GM12878 (cell line): ENCODE results near the gene ADCY9. TPM values are rescaled to one million over a fixed set of nuclear protein-coding genes. Genes with fewer than 3 reads are reported as not detected.

Experiments
- ATAC-seq: fragments of 200-7000 bp; cut with Tn5 transposase; 3 replicates; pipeline ENCODE4 v1.9.1; 2020; ENCODE audit warnings: mild to moderate bottlenecking, moderate library complexity
- BruUV-seq: library from RNA; stranded (reverse); fragments of 400-500 nt; replicated peaks from 2 replicates; lab custom pipeline; 2021; lab: Mats Ljungman, UMichigan
- CTCF ChIA-PET: fragments of 300-600 bp; sonication (Branson Sonifier 250); formaldehyde crosslinking; extraction: SDS; loops from one replicate; lab custom pipeline; 2021; ENCODE audit warnings: inconsistent platforms; lab: Yijun Ruan, JAX
- POLR2A ChIA-PET: fragments of 350-600 bp; formaldehyde crosslinking; extraction: SDS; loops from one replicate; lab custom pipeline; 2021; ENCODE audit warnings: inconsistent platforms; lab: Charles Lee
- RAD21 ChIA-PET: fragments of 300-600 bp; sonication (Branson Sonifier 250); formaldehyde crosslinking; loops from one replicate; lab custom pipeline; 2023; ENCODE audit warnings: antibody characterized with exemption; ENCODE audit not compliant: unreplicated experiment; lab: Charles Lee
- SMC1A ChIA-PET: fragments of 300-600 bp; sonication (Branson Sonifier 250); formaldehyde crosslinking; loops from one replicate; lab custom pipeline; 2023; ENCODE audit not compliant: unreplicated experiment, uncharacterized antibody; lab: Charles Lee
- DNase-seq: peaks from one replicate; pipeline ENCODE4 v3.0.0-alpha.2; 2011; ENCODE audit warnings: low read depth, low spot score
- FAIRE-seq: peaks from 3 replicates; lab custom pipeline; 2011; peaks lifted over from hg19 to GRCh38; lab: Jason Lieb, UNC
- H2AFZ ChIP-seq: 2 replicates; pipeline ENCODE4 v1.6.0; 2011; ENCODE audit warnings: low read depth, low read length, control low read depth; ENCODE audit not compliant: control insufficient read depth
- H3K27ac ChIP-seq: 2 replicates; pipeline ENCODE4 v1.5.1; 2011; ENCODE audit warnings: control low read depth; ENCODE audit not compliant: control insufficient read depth, insufficient read depth
- H3K27me3 ChIP-seq, 2 experiments: replicated peaks in 1 of 2; 2 replicates each; pipeline versions ENCODE4 v1.6.0 to v1.6.1; 2011; ENCODE audit warnings: low read length in 1 of 2; ENCODE audit not compliant: control insufficient read depth in 2 of 2, insufficient read depth in 2 of 2
- H3K36me3 ChIP-seq, 2 experiments: 2 replicates each; pipeline ENCODE4 v1.5.1; 2011; ENCODE audit warnings: low read length in 1 of 2; ENCODE audit not compliant: control insufficient read depth in 2 of 2, insufficient read depth in 2 of 2
- H3K4me1 ChIP-seq: 2 replicates; pipeline ENCODE4 v1.6.1; 2011; ENCODE audit warnings: mild to moderate bottlenecking, low read length, moderate library complexity, mixed read lengths; ENCODE audit not compliant: control insufficient read depth, insufficient read depth
- H3K4me2 ChIP-seq: 2 replicates; pipeline ENCODE4 v1.6.0; 2011; ENCODE audit warnings: control low read depth; ENCODE audit not compliant: control insufficient read depth, insufficient read depth
- H3K4me3 ChIP-seq: fragments of 200-600 bp; sonication (generic); 2 replicates; pipeline ENCODE4 v1.5.1; 2016
- H3K79me2 ChIP-seq: 2 replicates; pipeline ENCODE4 v1.6.0; 2011; ENCODE audit warnings: low read length; ENCODE audit not compliant: control insufficient read depth, insufficient read depth
- H3K9ac ChIP-seq: 2 replicates; pipeline ENCODE4 v1.8.0; 2011; ENCODE audit warnings: low read length, control low read depth, mixed read lengths; ENCODE audit not compliant: control insufficient read depth, insufficient read depth
- H3K9me3 ChIP-seq: replicated peaks from 3 replicates; pipeline ENCODE4 v1.5.1; 2011; ENCODE audit warnings: mild to moderate bottlenecking, low read length; ENCODE audit not compliant: control insufficient read depth, insufficient read depth
- H4K20me1 ChIP-seq: 2 replicates; pipeline ENCODE4 v1.6.0; 2011; ENCODE audit not compliant: control insufficient read depth, insufficient read depth
- EP300 ChIP-seq, 2 experiments: fragments of 150-350 bp in 1 of 2; IDR thresholded peaks; 2 replicates each; pipeline ENCODE4 v1.6.1; 2011 to 2012; ENCODE audit warnings: low read depth in 2 of 2, low read length in 2 of 2, borderline replicate concordance in 1 of 2, improper control_type of control experiment in 1 of 2, inconsistent platforms in 1 of 2; ENCODE audit not compliant: control insufficient read depth in 1 of 2
- FOXM1 ChIP-seq: IDR thresholded peaks from 2 replicates; pipeline ENCODE4 v1.6.1; 2012; ENCODE audit warnings: low read depth, mild to moderate bottlenecking, inconsistent platforms, low read length, moderate library complexity
- GABPA ChIP-seq: IDR thresholded peaks from 2 replicates; pipeline ENCODE4 v1.6.1; 2014; ENCODE audit warnings: antibody characterized with exemption, low read depth, mild to moderate bottlenecking, inconsistent platforms
- IKZF1 ChIP-seq: fragments of 450-650 bp; conservative IDR thresholded peaks from 2 replicates; pipeline ENCODE4 v1.6.1; 2017; ENCODE audit warnings: antibody characterized with exemption, mild to moderate bottlenecking
- KAT2A ChIP-seq: conservative IDR thresholded peaks from 2 replicates; pipeline ENCODE4 v1.6.1; 2011; ENCODE audit warnings: low read depth, low read length; ENCODE audit not compliant: control insufficient read depth
- KDM1A ChIP-seq: fragments of 200-600 bp; sonication (generic); IDR thresholded peaks from 2 replicates; pipeline ENCODE4 v1.6.1; 2016; ENCODE audit warnings: borderline replicate concordance
- MYB ChIP-seq: fragments of 150-350 bp; IDR thresholded peaks from 2 replicates; pipeline ENCODE4 v1.6.1; 2014; ENCODE audit warnings: mild to moderate bottlenecking, low read depth, low read length, borderline replicate concordance
- POLR2A ChIP-seq: IDR thresholded peaks from 2 replicates; pipeline ENCODE4 v1.6.1; 2011; ENCODE audit warnings: low read depth, mild to moderate bottlenecking, low read length
- SRF ChIP-seq, 2 experiments: IDR thresholded peaks; 2 replicates each; pipeline ENCODE4 v1.6.1; 2011; ENCODE audit warnings: low read depth in 2 of 2, low read length in 2 of 2, mild to moderate bottlenecking in 1 of 2, moderate library complexity in 1 of 2
- SUPT20H ChIP-seq: IDR thresholded peaks from 2 replicates; pipeline ENCODE4 v1.6.1; 2011; ENCODE audit warnings: low read depth, mild to moderate bottlenecking, low read length, moderate library complexity, borderline replicate concordance; ENCODE audit not compliant: control insufficient read depth
- TARDBP ChIP-seq: IDR thresholded peaks from 2 replicates; pipeline ENCODE4 v1.6.1; 2016; ENCODE audit warnings: borderline replicate concordance
- ZNF217 ChIP-seq: fragments of 450-650 bp; IDR thresholded peaks from 2 replicates; pipeline ENCODE4 v1.6.1; 2017; ENCODE audit warnings: antibody characterized with exemption, mild to moderate bottlenecking
- WGBS: methylation state at CpG from one replicate; pipeline ENCODE4 v1.1.6; 2016; ENCODE audit warnings: low lambda C conversion rate; ENCODE audit not compliant: insufficient replicate concordance, insufficient coverage; ENCODE audit errors: missing lambda C conversion rate; 5-methylcytosine and 5-hydroxymethylcytosine counted together
- in situ Hi-C: fragments of 300-500 bp; cut with MboI; formaldehyde crosslinking; loops from 9 replicates; pipeline ENCODE4 v1.14.3; 2018; ENCODE audit warnings: mixed read lengths
- intact Hi-C: fragments of 100-400 bp; cut with micrococcal nuclease; formaldehyde crosslinking; loops from one replicate; pipeline ENCODE4 v1.14.2; 2022; ENCODE audit not compliant: unreplicated experiment
- polyA plus RNA-seq, 11 experiments: library from polyadenylated mRNA; depleted of rRNA in 4 of 11; unstranded in 6 of 11; stranded (reverse) in 5 of 11; fragments of >200 nt; fragmentation: Nextera tagmentation in 4 of 11; fragmentation: Illumina TruSeq in 1 of 11; extraction: Ambion mirVana in 4 of 11; extraction: Trizol in 1 of 11; gene quantifications; 1 replicate in 1 of 11; 2 replicates in 10 of 11; pipeline versions ENCODE4 v1.2.1 to v1.2.3, GENCODE V29; 2011 to 2016; ENCODE audit warnings: inconsistent platforms in 2 of 11, missing spikeins in 2 of 11, low read depth in 1 of 11
- total RNA-seq, 4 experiments: library from RNA; depleted of rRNA in 3 of 4; stranded (reverse); fragments of >200 nt in 3 of 4; fragmentation: Illumina TruSeq in 1 of 4; extraction: Trizol in 1 of 4; gene quantifications; 2 replicates each; pipeline versions ENCODE4 v1.2.1 to v1.2.3, GENCODE V29; 2013 to 2021
- TF ChIP-seq, protein P1 (sequence below): fragments of 450-650 bp; IDR thresholded peaks from 2 replicates; pipeline ENCODE4 v1.6.1; 2017; ENCODE audit warnings: antibody characterized with exemption, mild to moderate bottlenecking, moderate library complexity
- TF ChIP-seq, protein P2 (sequence below): fragments of 450-650 bp; IDR thresholded peaks from 2 replicates; pipeline ENCODE4 v1.6.1; 2017; ENCODE audit warnings: borderline replicate concordance

Gene ADCY9
- total and polyA plus RNA-seq, 10 of the 15 experiments (the other 5 are each of a cell fraction or from before 2014, with no cell fraction given): 0.09 to 0.41 (median 0.15) TPM; not detected in 3

DNA sequence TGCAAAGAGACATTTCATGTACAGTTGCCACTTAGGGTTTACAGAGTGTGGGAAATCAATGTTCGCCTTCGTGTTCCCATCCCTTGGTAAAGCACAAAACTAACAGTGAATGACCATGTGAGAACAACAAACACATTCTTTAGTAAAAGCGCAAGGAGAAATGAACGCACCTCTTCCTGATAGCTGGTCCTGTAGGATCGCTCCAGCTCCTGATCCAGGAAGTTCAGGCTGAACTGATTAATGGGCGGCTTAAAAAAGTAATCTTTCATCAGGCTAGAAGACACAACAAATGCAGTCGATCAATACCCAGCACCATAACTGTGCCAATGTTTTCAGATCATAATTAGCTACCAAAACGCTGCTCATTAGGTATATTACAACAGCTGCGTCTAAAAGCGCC, 127.4 kb downstream of the ADCY9 start:
- Histone ChIP-seq H3K4me2 (no peak overlapping the region), H3K27ac (no peak overlapping the region), H3K9ac (no peak overlapping the region), H3K27me3 (no peaks in the 10 kb centered on the region)
- no peak for DNase-seq
- WGBS: 57% methylated on average over 10 of the region's 10 CpGs
- TF ChIP-seq IKZF1 (no peak), KAT2A (no peak), KDM1A (no peak), SUPT20H (no peak), EP300 (IDR thresholded peaks at IDR 0.05; ENCODE audit: borderline replicate concordance in 1 of 2, control insufficient read depth in 1 of 2, low read depth in 2 of 2, low read length in 2 of 2) (no peak), MYB (no peak), FOXM1 (no peak), SRF (IDR thresholded peaks at IDR 0.05; ENCODE audit: low read depth in 2 of 2, low read length in 2 of 2) (no peak), TARDBP (no peak), ZNF217 (no peak), POLR2A (no peak), GABPA (no peak)
- TF ChIP-seq, protein P1, sequence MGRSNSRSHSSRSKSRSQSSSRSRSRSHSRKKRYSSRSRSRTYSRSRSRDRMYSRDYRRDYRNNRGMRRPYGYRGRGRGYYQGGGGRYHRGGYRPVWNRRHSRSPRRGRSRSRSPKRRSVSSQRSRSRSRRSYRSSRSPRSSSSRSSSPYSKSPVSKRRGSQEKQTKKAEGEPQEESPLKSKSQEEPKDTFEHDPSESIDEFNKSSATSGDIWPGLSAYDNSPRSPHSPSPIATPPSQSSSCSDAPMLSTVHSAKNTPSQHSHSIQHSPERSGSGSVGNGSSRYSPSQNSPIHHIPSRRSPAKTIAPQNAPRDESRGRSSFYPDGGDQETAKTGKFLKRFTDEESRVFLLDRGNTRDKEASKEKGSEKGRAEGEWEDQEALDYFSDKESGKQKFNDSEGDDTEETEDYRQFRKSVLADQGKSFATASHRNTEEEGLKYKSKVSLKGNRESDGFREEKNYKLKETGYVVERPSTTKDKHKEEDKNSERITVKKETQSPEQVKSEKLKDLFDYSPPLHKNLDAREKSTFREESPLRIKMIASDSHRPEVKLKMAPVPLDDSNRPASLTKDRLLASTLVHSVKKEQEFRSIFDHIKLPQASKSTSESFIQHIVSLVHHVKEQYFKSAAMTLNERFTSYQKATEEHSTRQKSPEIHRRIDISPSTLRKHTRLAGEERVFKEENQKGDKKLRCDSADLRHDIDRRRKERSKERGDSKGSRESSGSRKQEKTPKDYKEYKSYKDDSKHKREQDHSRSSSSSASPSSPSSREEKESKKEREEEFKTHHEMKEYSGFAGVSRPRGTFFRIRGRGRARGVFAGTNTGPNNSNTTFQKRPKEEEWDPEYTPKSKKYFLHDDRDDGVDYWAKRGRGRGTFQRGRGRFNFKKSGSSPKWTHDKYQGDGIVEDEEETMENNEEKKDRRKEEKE: no peak
- TF ChIP-seq, protein P2, sequence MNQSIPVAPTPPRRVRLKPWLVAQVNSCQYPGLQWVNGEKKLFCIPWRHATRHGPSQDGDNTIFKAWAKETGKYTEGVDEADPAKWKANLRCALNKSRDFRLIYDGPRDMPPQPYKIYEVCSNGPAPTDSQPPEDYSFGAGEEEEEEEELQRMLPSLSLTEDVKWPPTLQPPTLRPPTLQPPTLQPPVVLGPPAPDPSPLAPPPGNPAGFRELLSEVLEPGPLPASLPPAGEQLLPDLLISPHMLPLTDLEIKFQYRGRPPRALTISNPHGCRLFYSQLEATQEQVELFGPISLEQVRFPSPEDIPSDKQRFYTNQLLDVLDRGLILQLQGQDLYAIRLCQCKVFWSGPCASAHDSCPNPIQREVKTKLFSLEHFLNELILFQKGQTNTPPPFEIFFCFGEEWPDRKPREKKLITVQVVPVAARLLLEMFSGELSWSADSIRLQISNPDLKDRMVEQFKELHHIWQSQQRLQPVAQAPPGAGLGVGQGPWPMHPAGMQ: no peak
- TF ChIP-seq, all 136 proteins: peak for 0
- no TSS peak for BruUV-seq
- no peak overlapping the region for H2AFZ ChIP-seq
- ChIA-PET SMC1A (interaction anchor here (1.4 kb wide), 1 partner anchor 16 kb away, joined by 4 read pairs; no protein-coding TSS in a partner anchor), POLR2A (no interaction called here), CTCF (interaction anchor here (1.2 kb wide), 2 partner anchors 265 to 267 kb away, joined by 3 read pairs; no protein-coding TSS in a partner anchor), RAD21 (no interaction called here)
- no peak overlapping the region for H3K4me3 ChIP-seq
- in situ Hi-C loops (no loop called here), intact Hi-C loops (no loop called here)
- FAIRE-seq (no peak), ATAC-seq (no peak)
- H4K20me1 ChIP-seq: no peaks in the 10 kb centered on the region
- H3K79me2 ChIP-seq: no peaks in the 10 kb centered on the region
- no peaks in the 10 kb centered on the region for H3K9me3 ChIP-seq
- H3K4me1 ChIP-seq: no peaks in the 10 kb centered on the region
- H3K36me3 ChIP-seq: no peaks in the 10 kb centered on the region
